ENCODE results near the gene KIF2A. TPM values are rescaled to one million over a fixed set of nuclear protein-coding genes. Genes with fewer than 3 reads are reported as not detected.
A peak's percentile ranks its signal among the peaks of the same experiment; 100 is the strongest.

Gene KIF2A
- total RNA-seq, 1 experiment from 2014 or later, result 86.1 TPM

- no peak overlapping the region for H3K9ac ChIP-seq (ENCODE audit: extremely low read depth, insufficient read length, low read length)
- no peaks in the 10 kb centered on the region for H3K27me3 ChIP-seq (ENCODE audit: insufficient read depth, low read length)
- H2AK5ac ChIP-seq (ENCODE audit: insufficient read length, low read length), result no peak overlapping the region
- no peak overlapping the region for H3K18ac ChIP-seq (ENCODE audit: insufficient read length, low read depth, low read length)
- no peak overlapping the region for H3K56ac ChIP-seq (ENCODE audit: insufficient read length, low read depth, low read length)
- no peaks in the 10 kb centered on the region for H3K23me2 ChIP-seq (ENCODE audit: insufficient read length, low read depth, low read length, poor library complexity, severe bottlenecking)
- H3K27ac ChIP-seq (ENCODE audit: insufficient read length, low read depth, low read length), result no peak overlapping the region
- Mint-ChIP-seq H3K36me3 (ENCODE audit: insufficient read depth in 1 of 3, low read depth in 3 of 3) (no peaks in the 10 kb centered on the region; a peak in 1 of 7 replicates), H3K27me3 (ENCODE audit: low read depth) (no peaks in the 10 kb centered on the region), H3K4me1 (no peaks in the 10 kb centered on the region), H3K27ac (peak overlapping the region in 2 of 3 experiments; percentile 27 to 80; a peak in 3 of 7 replicates), H3K4me3 (no peak overlapping the region), H3K9me3 (no peaks in the 10 kb centered on the region)
- H4K5ac ChIP-seq (ENCODE audit: insufficient read length, low read depth, low read length), result no peak overlapping the region
- H3K79me1 ChIP-seq (ENCODE audit: insufficient read depth, low read depth, low read length, poor library complexity, severe bottlenecking), result peaks cover 13% of the 10 kb centered on the region
- no CpG with 5 or more reads among the region's 11 CpGs for WGBS (ENCODE audit: extremely low coverage, insufficient read length, low lambda C conversion rate)
- no peak overlapping the region for H4K91ac ChIP-seq (ENCODE audit: insufficient read length, low read depth, low read length)
- H3K23ac ChIP-seq (ENCODE audit: insufficient read length, low read depth, low read length), result peak overlapping the region; percentile 91
- no peak overlapping the region for H4K8ac ChIP-seq (replicated peaks; ENCODE audit: insufficient read length, low read depth, low read length)
- H3K9me3 ChIP-seq (ENCODE audit: control insufficient read depth, low read depth, low read length), result no peaks in the 10 kb centered on the region
- no peak overlapping the region for H3T11ph ChIP-seq (ENCODE audit: low read length)
- H3K4me1 ChIP-seq (ENCODE audit: insufficient read depth, low read length), result no peaks in the 10 kb centered on the region
- H3K14ac ChIP-seq (ENCODE audit: insufficient read depth, low read length), result no peak overlapping the region
- no peak overlapping the region for H2BK5ac ChIP-seq (ENCODE audit: insufficient read length, low read length)
- no peak overlapping the region for H2AFZ ChIP-seq (ENCODE audit: low read length)
- H4K20me1 ChIP-seq (ENCODE audit: control insufficient read depth, insufficient read depth, insufficient read length), result no peaks in the 10 kb centered on the region
- H2BK15ac ChIP-seq (ENCODE audit: low read depth, low read length), result no peak overlapping the region
- H3K4ac ChIP-seq (ENCODE audit: low read depth, low read length), result no peak overlapping the region
- no peak overlapping the region for H2BK120ac ChIP-seq (ENCODE audit: low read depth, low read length, poor library complexity, severe bottlenecking)
- H2BK20ac ChIP-seq (ENCODE audit: low read depth, low read length, poor library complexity, severe bottlenecking), result no peak overlapping the region
- peaks cover 16% of the 10 kb centered on the region; the same call in 1 of the 2 replicates for H3K79me2 ChIP-seq (ENCODE audit: insufficient read depth, low read length)
- no peak overlapping the region for H2BK12ac ChIP-seq (ENCODE audit: insufficient read length, low read depth, low read length)
- DNase-seq, result no peak
- no peak overlapping the region for H3K4me2 ChIP-seq (ENCODE audit: insufficient read depth, insufficient read length, low read length)
- TF ChIP-seq CTCF (conservative IDR thresholded peaks at IDR 0.05), result no peak
These were observed 126.0 kb downstream of the KIF2A start for GRCh38 chr5:62431735-62432620.

Measured in H9 (cell line).